ENCODE data around the gene RNF8.
"Not testable (repeated sequence)": the region's sequence is repeated elsewhere in the genome, so short reads cannot be mapped to it uniquely, and the experiment has no call there.

RNF8 gene

DNA sequence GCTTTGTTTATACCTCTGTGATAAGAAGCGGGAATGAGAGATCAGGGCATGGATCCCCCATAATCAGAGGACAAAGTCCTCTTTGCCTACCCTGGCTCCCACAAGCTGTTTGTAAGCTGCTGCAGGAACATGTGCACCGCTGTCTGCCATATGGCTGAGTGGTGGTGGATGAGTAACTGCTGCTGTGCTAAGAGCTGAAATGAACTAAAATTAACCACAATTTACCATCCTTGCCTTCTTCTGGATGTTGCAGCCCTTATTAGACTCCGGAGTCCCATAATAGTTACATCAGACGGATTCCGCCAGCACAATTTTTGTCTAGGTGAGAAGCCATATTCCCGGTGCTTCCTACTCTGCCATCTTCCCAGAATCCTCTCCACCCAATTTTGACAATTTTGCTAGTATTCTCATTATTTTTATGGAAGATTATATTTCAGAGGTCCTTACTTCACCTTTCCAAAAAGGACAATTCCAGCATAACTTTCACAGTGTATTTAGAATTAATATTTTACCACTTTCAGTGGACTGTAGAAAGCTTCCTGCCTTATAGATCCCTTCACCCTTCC is 73.2 kb downstream of the RNF8 start:
- Mint-ChIP-seq H3K4me1 (peaks cover 1% of the 10 kb centered on the region), H3K27me3 (peaks cover 6% of the 10 kb centered on the region), H3K36me3 (ENCODE audit: low read depth) (no peaks in the 10 kb centered on the region), H3K9me3 (no peaks in the 10 kb centered on the region), H3K27ac (no peak overlapping the region), H3K4me3 (no peak overlapping the region)
- DNase-seq, result no peak
- no peak for ATAC-seq

DNA sequence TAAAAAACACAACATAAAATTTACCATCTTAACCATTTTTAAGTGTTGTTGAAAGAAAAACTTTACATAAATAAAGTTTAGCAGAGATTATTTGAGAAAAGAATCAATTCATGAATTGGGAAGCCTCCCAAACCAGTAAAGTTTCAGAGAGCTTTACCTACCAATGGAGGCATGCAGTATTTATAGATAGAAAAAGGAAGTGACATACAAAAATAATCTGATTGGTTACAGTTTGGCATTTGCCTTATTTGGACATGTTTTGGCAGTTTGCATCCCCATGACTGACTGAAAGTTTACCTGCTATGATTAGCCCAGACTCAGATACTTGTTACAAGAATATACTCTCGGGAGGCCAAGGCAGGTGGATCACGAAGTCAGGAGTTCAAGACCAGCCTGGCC is 75.6 kb downstream of the RNF8 start:
- H3K4me1 Mint-ChIP-seq, result peaks cover 15% of the 10 kb centered on the region
- no peak overlapping the region for H3K4me3 Mint-ChIP-seq
- no peak overlapping the region for H3K27ac Mint-ChIP-seq
- peaks cover 6% of the 10 kb centered on the region for H3K27me3 Mint-ChIP-seq
- ATAC-seq, result no peak
- no peak for DNase-seq
- no peaks in the 10 kb centered on the region for H3K9me3 Mint-ChIP-seq
- H3K36me3 Mint-ChIP-seq (ENCODE audit: low read depth), result no peaks in the 10 kb centered on the region

DNA sequence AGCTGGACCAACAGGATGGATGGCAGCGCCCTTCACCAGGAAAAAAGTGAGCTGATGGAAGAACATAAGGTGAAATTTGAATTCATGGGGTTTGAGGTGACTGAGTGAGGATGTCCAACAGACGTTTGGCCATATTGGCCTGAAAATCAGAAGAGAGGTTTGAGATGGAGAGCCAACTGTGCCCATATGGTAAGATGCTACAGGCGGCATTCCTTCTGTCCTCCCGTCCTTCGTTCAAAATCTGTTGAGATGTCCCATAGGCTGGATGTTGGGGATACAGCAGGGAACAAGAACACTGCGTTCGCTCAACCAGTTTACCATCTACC is 78.8 kb downstream of the RNF8 start:
- peak overlapping the region; percentile 92 for H3K4me3 Mint-ChIP-seq

DNA sequence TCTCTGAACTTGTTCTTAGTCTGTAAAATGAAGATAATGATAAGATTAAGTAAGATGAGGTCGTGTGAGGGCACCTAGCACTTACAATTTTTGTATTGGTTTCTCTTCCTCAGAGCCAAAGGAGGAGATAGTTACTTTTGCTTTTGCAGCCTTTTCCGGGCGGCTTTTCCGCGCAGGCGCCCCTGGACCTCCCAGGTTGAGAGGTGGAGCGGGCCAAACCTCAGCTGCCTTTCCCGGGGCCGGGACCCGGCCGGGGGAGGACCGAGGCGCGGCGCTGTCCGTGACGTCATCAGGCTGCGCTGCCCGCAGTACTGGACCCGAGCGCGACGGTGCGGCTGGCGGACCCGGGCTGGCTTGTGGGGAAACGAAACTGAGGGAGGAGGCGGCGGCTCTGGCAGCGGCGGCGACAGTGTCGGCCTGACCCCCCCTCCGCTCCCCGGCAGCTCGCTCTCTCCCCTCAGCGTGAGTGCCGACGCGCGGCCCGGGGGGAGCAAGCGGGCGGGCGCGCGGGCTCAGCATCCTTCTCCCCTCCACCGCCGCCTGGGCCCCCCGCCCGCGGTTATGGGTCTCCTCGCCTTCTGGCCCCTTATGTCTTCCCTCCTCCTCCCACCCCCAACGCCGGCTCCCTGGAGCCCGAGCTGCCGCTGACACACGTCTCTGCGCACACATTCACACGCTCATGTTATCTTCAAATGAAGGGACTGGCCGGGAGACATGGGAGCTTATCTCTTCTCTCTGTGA is 79.3 kb downstream of the RNF8 start, which contains the start of gene CMTR1:
Gene CMTR1, plus strand, starts transcription at position 306 of the 741 bp plus-strand sequence. CDS start 2,409 bp downstream, outside the sequence.
- peaks cover 13% of the 10 kb centered on the region for H3K36me3 Mint-ChIP-seq (ENCODE audit: low read depth)
- peak; percentile 96 for ATAC-seq
- H3K4me1 Mint-ChIP-seq, result peaks cover 47% of the 10 kb centered on the region
- no peaks in the 10 kb centered on the region for H3K9me3 Mint-ChIP-seq
- peak within 1 kb of the TSS; percentile 92 for H3K4me3 Mint-ChIP-seq
- peaks cover 3% of the 10 kb centered on the region for H3K27me3 Mint-ChIP-seq
- peak within 1 kb of the TSS; percentile 93 for H3K27ac Mint-ChIP-seq
- peak; percentile 99 for DNase-seq

More for the DNA sequence above, 78.8 kb downstream of the RNF8 start:
- H3K4me1 Mint-ChIP-seq, result peaks cover 42% of the 10 kb centered on the region
- H3K9me3 Mint-ChIP-seq, result no peaks in the 10 kb centered on the region
- H3K27ac Mint-ChIP-seq, result peak overlapping the region; percentile 93
- H3K27me3 Mint-ChIP-seq, result peaks cover 4% of the 10 kb centered on the region
- no peak for ATAC-seq
- peak; percentile 6 for DNase-seq
- H3K36me3 Mint-ChIP-seq (ENCODE audit: low read depth), result peaks cover 9% of the 10 kb centered on the region

DNA sequence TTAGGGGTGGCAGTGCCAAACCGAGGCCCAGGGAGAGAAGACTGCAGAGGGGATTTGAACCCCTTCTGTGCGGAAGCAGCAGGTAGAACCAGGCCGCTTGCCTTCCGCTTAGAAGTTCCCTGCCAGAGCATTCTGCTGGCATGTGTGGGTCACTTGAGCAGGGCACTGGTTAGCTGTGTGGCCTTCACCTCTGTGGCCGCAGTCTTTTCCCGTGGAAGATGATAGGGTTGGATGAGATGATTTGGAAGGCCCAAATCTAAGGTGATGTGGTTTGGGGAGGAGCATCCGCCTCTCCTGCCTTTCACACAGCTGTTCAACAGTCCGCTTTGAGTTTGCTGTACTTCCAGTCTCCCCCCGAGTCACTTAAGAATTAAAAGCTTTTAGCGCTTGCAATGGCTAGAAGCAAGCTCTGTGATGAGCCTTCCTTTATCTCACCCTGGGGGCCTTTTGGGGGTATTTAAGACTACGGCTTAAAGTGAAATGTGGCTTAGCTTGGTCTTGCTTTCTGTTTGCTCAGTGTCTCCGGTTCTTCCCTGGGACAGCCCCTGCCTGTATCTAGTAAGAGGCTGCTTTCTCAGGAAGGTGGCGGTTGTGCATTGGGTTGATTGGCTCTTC is 80.0 kb downstream of the RNF8 start:
- Mint-ChIP-seq H3K27ac (peak overlapping the region; percentile 93), H3K36me3 (ENCODE audit: low read depth) (peaks cover 13% of the 10 kb centered on the region), H3K27me3 (peaks cover 2% of the 10 kb centered on the region), H3K4me1 (peaks cover 47% of the 10 kb centered on the region), H3K9me3 (no peaks in the 10 kb centered on the region), H3K4me3 (peak overlapping the region; percentile 92)
- peak; percentile 61 for ATAC-seq
- DNase-seq, result peak; percentile 49

DNA sequence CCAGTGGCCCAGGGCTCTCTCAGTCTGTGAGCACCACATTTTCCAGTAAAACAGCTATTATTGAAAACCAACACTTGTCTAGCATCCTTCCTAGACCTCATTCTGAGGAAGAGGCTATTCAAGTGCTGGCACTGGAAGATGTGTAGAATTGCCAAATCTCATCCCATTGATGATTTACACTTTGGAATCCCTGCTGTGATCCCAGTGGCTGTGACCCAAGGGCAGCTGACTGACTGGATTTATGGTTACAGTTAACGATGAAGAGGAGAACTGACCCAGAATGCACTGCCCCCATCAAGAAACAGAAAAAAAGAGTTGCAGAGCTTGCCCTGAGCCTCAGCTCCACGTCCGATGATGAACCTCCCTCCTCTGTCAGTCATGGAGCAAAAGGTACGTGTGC is 81.6 kb downstream of the RNF8 start:
- H3K27ac Mint-ChIP-seq, result peak overlapping the region; percentile 48
- H3K36me3 Mint-ChIP-seq (ENCODE audit: low read depth), result peaks cover 15% of the 10 kb centered on the region
- H3K4me1 Mint-ChIP-seq, result peaks cover 47% of the 10 kb centered on the region
- ATAC-seq, result no peak
- no peaks in the 10 kb centered on the region for H3K9me3 Mint-ChIP-seq
- H3K4me3 Mint-ChIP-seq, result no peak overlapping the region
- DNase-seq, result no peak
- no peaks in the 10 kb centered on the region for H3K27me3 Mint-ChIP-seq

DNA sequence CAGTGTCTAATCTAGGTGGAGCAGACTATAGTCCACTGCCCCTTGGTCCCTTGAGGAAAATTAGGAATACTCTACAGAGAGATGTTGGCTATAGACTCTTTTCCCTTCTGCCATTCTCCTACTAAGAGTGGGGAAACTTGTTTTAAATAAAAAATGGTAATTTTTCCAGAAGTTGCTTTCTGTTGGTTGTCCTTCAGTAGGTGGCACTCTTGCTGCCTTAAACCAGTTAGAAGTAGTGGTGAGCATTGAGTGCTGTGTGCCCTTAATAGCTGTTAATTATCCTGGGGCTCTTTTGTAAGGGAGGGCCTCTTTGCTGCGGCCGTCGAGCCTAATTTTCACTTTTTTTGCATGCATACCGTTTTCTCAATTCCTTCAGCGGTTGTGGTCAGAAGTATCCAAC is 82.0 kb downstream of the RNF8 start:
- peak overlapping the region; percentile 48 for H3K27ac Mint-ChIP-seq
- DNase-seq (no peak), ATAC-seq (no peak)
- H3K27me3 Mint-ChIP-seq, result no peaks in the 10 kb centered on the region
- H3K9me3 Mint-ChIP-seq, result no peaks in the 10 kb centered on the region
- H3K4me3 Mint-ChIP-seq, result no peak overlapping the region
- peaks cover 47% of the 10 kb centered on the region for H3K4me1 Mint-ChIP-seq
- peaks cover 15% of the 10 kb centered on the region for H3K36me3 Mint-ChIP-seq (ENCODE audit: low read depth)

DNA sequence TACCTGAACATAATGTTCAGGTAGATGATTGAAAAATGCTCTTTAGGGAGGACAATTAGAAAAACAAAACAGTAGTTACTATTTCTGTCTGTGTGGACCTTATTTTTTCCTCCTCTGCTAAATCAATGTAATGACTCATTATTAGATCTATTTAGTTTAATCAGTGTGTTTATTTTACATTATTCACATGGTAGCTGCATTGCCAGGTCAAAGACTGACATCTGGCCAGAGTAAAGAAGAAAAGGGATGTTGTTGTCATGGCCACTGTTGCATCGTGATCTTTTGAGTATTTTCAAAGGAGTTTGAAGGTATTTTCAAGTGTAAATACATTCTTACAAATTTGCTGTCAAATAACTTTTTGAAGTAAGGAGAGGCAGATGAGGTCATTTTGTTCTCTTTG is 85.1 kb downstream of the RNF8 start:
- Mint-ChIP-seq H3K4me3 (no peak overlapping the region), H3K27ac (no peak overlapping the region)
- no peak for ATAC-seq

DNA sequence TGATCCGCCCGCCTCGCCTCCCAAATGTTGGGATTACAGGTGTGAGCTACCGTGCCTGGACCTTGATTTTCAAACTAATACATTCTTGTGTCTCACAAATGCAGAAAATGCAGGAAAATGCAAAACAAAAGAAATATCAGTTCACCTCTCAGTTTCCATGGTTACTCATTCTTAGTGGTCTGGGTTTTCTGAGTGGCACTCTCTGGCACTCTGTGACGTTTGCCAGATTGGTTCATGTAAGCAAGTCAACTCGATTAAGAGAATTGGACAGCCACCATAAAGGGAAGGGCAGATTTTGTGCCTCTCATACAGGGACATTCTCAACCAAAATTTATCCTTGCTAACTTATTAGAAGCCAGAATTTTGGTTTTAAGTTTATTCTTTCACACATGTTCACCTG is 87.9 kb downstream of the RNF8 start:
- H3K27me3 Mint-ChIP-seq, result no peaks in the 10 kb centered on the region
- ATAC-seq (no peak), DNase-seq (no peak)
- H3K9me3 Mint-ChIP-seq, result no peaks in the 10 kb centered on the region
- H3K4me3 Mint-ChIP-seq, result no peak overlapping the region
- peaks cover 37% of the 10 kb centered on the region for H3K36me3 Mint-ChIP-seq (ENCODE audit: low read depth)
- H3K4me1 Mint-ChIP-seq, result peaks cover 32% of the 10 kb centered on the region
- H3K27ac Mint-ChIP-seq, result peak overlapping the region; percentile 26

More for the DNA sequence above, 85.1 kb downstream of the RNF8 start:
- Mint-ChIP-seq H3K9me3 (no peaks in the 10 kb centered on the region), H3K27me3 (no peaks in the 10 kb centered on the region), H3K36me3 (ENCODE audit: low read depth) (peaks cover 19% of the 10 kb centered on the region), H3K4me1 (peaks cover 57% of the 10 kb centered on the region)
- DNase-seq, result no peak

DNA sequence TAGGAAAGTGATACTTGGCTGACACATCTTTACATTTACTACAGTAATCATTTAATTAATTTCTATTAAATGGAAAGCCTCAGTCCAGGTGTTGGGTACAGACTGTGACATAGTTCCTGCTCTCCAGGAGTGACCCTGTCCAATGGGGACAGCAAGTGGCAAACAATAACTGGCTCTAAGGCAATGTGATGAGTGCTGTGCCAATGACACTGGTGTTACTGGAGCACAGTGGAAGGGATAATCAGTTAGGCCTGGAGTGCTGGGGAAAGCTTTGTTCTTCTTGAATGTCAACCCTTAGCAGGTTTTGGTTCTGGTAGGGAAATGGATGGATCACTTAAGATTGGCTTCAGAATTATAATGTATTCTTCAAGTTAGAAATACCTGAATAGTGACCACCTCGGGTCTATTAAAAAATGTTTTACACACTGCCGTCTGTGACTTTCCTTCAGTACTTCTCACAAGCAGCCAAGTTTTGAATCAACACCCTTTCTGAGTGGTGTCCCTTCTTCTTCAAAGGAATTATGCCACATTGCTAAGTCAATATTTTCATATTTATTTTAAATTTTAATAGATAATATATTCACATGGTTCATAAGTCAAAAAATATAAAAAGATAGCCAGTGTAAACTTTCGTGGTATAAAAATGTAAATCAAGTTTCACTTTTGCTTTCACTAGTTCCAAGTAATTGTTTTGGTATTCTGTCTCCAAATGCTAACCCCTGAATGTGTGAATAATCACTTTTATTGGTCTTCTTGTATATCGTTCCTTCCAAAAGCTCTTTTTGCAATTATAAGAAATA is 88.8 kb downstream of the RNF8 start:
- peaks cover 25% of the 10 kb centered on the region for H3K4me1 Mint-ChIP-seq
- peak overlapping the region; percentile 72 for H3K4me3 Mint-ChIP-seq
- ATAC-seq (no peak), DNase-seq (no peak)
- H3K27me3 Mint-ChIP-seq, result no peaks in the 10 kb centered on the region
- H3K27ac Mint-ChIP-seq, result peak overlapping the region; percentile 73
- no peaks in the 10 kb centered on the region for H3K9me3 Mint-ChIP-seq
- peaks cover 38% of the 10 kb centered on the region for H3K36me3 Mint-ChIP-seq (ENCODE audit: low read depth)

DNA sequence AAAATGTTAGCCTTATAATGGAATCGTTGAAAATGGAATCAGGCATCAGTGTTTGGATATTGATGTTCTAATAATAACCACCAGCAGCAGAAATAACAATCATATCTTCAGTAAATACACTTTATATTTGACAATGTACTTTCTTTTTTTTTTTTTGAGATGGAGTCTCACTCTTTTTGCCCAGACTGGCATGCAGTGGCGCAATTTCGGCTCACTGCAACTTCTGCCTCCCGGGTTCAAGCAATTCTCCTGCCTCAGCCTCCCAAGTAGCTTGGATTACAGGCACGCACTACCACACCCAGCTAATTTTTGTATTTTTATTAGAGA is 89.4 kb downstream of the RNF8 start:
- Mint-ChIP-seq H3K27ac (peak overlapping the region; percentile 73), H3K4me1 (peaks cover 22% of the 10 kb centered on the region), H3K36me3 (ENCODE audit: low read depth) (peaks cover 34% of the 10 kb centered on the region), H3K4me3 (peak overlapping the region; percentile 72)
- ATAC-seq, DNase-seq, H3K27me3 Mint-ChIP-seq, H3K9me3 Mint-ChIP-seq: not testable (repeated sequence)

Data from activated naive CD8-positive, alpha-beta T cell treated with anti-CD3 and anti-CD28 coated beads, Interleukin-2, amount 50 U/mL, for 24 hours (primary cell).